ENCODE measurements around the gene CFC1B.
"Not testable (repeated sequence)": the region's sequence is repeated elsewhere in the genome, so short reads cannot be mapped to it uniquely, and the experiment has no call there.

DNA sequence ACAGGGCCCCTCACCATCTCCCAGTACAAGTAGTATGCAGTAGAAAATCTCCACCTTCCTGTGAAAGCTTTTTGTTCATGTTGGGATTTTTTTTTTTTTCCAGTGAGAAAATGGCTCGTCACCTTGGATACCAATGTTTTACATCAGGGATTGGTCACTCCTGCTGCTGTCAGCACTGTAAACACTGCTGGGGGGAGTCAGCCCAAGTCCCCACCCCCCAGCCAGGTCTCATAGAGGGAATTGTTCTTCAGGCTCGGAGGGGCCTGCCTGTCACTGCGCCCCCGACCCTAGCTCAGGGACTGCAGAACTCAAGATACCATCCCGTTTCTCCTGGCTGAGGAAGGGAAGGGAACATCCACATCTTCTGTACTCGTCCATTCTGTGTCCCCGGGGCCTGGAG lies at the start of gene CFC1B:
- not testable (repeated sequence) for TF ChIP-seq POLR2AphosphoS5, POLR2A, EP300 (IDR thresholded peaks at IDR 0.05)
- TF ChIP-seq, protein P1, sequence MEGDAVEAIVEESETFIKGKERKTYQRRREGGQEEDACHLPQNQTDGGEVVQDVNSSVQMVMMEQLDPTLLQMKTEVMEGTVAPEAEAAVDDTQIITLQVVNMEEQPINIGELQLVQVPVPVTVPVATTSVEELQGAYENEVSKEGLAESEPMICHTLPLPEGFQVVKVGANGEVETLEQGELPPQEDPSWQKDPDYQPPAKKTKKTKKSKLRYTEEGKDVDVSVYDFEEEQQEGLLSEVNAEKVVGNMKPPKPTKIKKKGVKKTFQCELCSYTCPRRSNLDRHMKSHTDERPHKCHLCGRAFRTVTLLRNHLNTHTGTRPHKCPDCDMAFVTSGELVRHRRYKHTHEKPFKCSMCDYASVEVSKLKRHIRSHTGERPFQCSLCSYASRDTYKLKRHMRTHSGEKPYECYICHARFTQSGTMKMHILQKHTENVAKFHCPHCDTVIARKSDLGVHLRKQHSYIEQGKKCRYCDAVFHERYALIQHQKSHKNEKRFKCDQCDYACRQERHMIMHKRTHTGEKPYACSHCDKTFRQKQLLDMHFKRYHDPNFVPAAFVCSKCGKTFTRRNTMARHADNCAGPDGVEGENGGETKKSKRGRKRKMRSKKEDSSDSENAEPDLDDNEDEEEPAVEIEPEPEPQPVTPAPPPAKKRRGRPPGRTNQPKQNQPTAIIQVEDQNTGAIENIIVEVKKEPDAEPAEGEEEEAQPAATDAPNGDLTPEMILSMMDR (IDR thresholded peaks at IDR 0.05) = not testable (repeated sequence)
